Choroid plexus epithelial cell (primary cell): ENCODE results near the gene KRT3.

Experiments used
- DNase-seq: peaks from one replicate; pipeline ENCODE4 v3.0.0-alpha.2; 2010; ENCODE audit warnings: low read depth
- H3K4me3 ChIP-seq: 2 replicates; pipeline ENCODE4 v1.5.1; 2011; ENCODE audit warnings: low read depth, mild to moderate bottlenecking, control low read depth, low read length, moderate library complexity
- CTCF ChIP-seq: conservative IDR thresholded peaks from 2 replicates; pipeline ENCODE4 v1.5.1; 2011; ENCODE audit warnings: low read depth, mild to moderate bottlenecking, control low read depth, inconsistent platforms, low read length, moderate library complexity

The KRT3 gene

DNA sequence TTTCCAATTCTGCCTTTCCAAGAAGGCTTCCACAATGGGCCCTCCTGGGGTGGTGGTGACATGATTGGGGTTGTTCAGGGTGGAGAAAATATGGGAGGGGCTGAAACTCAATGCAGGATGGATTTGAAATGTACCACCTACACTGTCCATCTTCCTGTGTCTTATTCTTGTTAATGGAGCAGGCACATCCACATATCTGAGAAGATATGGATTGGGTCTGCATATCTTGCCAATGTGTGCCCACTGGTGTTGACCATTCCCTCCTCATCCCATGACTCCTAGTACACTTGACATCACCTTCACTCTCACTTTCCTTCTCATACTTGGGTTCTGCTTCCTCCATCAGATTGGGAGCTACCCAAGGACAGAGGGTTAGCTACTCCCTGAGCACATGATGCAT is 26.0 kb downstream of the KRT3 start:
- no peak for DNase-seq

DNA sequence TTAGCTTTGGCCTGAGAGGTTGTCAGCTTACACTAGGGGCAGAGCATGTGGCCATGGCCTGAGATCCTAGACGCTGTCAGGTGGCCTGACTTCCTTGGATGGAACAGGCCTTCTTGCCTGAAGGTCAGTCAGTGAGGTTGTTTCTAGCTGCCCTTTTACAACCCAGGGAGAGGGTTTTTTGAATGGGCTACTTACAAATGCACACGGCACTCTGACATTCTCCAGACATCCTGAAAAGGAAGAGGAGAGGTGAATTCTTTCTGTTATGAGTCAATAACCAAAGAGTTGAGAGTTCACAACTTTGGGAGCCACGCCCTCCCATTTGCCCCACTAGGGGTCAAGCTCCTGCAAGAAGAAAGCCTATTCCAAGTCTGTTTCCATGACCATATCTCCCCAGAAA is 26.6 kb downstream of the KRT3 start:
- TF ChIP-seq CTCF: no peak
- no peak overlapping the region for H3K4me3 ChIP-seq
- no peak for DNase-seq

More for the DNA sequence above, 26.0 kb downstream of the KRT3 start:
- no peak overlapping the region for H3K4me3 ChIP-seq
- TF ChIP-seq CTCF: no peak

GRCh38 chr12:52768479-52769200 is 27.3 kb downstream of the KRT3 start:
- DNase-seq: no peak
- TF ChIP-seq CTCF: no peak
- H3K4me3 ChIP-seq: no peak overlapping the region

GRCh38 chr12:52767427-52767826 is 28.5 kb downstream of the KRT3 start:
- H3K4me3 ChIP-seq: no peak overlapping the region
- no peak for DNase-seq
- TF ChIP-seq CTCF: no peak

- no peak for TF ChIP-seq CTCF
- no peak overlapping the region for H3K4me3 ChIP-seq
- DNase-seq: no peak
These were observed 28.9 kb downstream of the KRT3 start for GRCh38 chr12:52767020-52767379.

- H3K4me3 ChIP-seq: no peak overlapping the region
- no peak for TF ChIP-seq CTCF
- no peak for DNase-seq
These were observed 29.4 kb downstream of the KRT3 start for GRCh38 chr12:52766351-52767019.

DNA sequence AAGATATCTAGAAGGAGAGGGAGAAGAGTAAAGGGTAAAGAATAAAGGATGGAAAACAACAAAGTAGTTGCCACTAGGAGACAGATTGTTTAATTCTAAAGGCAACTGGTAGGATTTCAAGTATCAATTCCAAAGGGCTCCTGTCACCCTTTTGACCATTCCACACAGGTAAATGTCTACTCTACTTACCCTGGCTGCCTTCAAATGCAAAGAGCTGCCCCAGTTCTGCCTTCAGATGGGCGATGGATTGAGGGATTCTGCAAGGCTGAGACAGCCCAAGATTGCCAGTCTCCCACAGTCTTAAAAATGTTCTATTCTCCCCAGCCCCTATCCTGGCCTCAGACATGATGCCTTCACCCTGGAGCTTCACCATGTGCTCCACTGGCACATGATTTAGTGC is 30.2 kb downstream of the KRT3 start:
- H3K4me3 ChIP-seq: no peak overlapping the region
- no peak for DNase-seq
- no peak for TF ChIP-seq CTCF
